Chondrocyte (in vitro differentiated cells): Measurements from ENCODE around the gene DDX54. TPM values are rescaled to one million over a fixed set of nuclear protein-coding genes. Genes with fewer than 3 reads are reported as not detected.

ENCODE experiments used
- DNase-seq: peaks from one replicate; pipeline ENCODE4 v3.0.0; 2021; ENCODE audit warnings: mixed read lengths, low spot score
- H3K27ac Mint-ChIP-seq: one replicate; pipeline ENCODE4 v1.8.0; 2021; ENCODE audit warnings: mild to moderate bottlenecking, moderate library complexity, mixed read lengths; ENCODE audit not compliant: unreplicated experiment
- H3K27me3 Mint-ChIP-seq: 2 replicates; pipeline ENCODE4 v1.8.0; 2021; ENCODE audit warnings: low read depth, mixed read lengths
- H3K36me3 Mint-ChIP-seq: 2 replicates; pipeline ENCODE4 v1.8.0; 2021; ENCODE audit warnings: low read depth, mixed read lengths
- H3K4me1 Mint-ChIP-seq: 2 replicates; pipeline ENCODE4 v1.8.0; 2021; ENCODE audit warnings: low read depth, mild to moderate bottlenecking, mixed read lengths
- H3K4me3 Mint-ChIP-seq: one replicate; pipeline ENCODE4 v1.8.0; 2021; ENCODE audit warnings: mild to moderate bottlenecking, moderate library complexity, mixed read lengths; ENCODE audit not compliant: unreplicated experiment
- H3K9me3 Mint-ChIP-seq: 2 replicates; pipeline ENCODE4 v1.8.0; 2021; ENCODE audit warnings: low read depth, mixed read lengths
- microRNA-seq: library from miRNA; unstranded; fragments of <30 nt; microRNA quantifications from one replicate; pipeline ENCODE4 v1.2.0, GENCODE V29; 2020; ENCODE audit warnings: borderline number of aligned reads
- total RNA-seq: library from RNA; stranded (reverse); gene quantifications from 3 replicates; pipeline ENCODE4 v1.2.1, GENCODE V29; 2021
- TF ChIP-seq, protein P1 (sequence below): fragments of 200-600 bp; sonication (generic); IDR thresholded peaks from 2 replicates; pipeline ENCODE4 v1.5.0; 2021; ENCODE audit warnings: antibody characterized with exemption, mild to moderate bottlenecking, moderate library complexity

DDX54 gene
- total RNA-seq, 1 donor from 2014 or later: 44.6 TPM

DNA sequence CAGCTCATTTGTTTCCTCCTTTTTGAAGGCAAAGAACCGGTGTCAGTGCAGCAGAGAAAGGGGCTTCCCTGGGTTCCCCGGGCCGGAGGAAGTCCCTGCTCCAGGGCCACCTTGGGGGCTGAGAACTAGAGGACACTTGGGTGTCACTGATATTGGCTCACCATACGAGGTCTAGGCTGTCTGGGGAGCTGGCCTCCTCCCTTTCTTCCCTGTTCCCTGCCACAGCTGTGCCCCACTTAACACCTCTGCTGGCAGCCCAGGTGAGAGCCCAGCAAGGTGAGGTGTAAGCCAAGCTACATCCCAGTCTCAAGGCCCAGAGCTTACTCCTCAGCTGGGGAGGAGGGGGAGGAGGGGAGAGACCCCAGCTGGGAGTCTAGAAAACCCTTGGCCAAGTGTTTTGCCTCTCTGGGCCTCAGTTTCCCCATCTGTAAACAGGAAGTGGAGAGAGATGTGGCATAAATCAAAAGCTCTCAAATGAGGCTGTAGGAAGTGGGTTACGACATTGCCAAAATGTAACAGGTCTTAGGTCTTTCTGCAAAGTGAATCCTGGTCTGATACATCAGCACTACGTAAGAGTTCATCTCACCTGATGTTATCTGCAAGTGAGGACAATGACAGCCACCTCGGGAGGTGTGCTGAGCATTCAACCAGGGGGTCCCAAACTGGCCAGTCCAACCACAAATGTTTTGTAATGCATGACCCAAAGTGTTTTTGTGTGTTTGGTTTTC, 75.2 kb downstream of the DDX54 start:
- no peaks in the 10 kb centered on the region for H3K4me1 Mint-ChIP-seq
- no peak for DNase-seq
- H3K9me3 Mint-ChIP-seq: no peaks in the 10 kb centered on the region
- H3K4me3 Mint-ChIP-seq: no peak overlapping the region
- no peaks in the 10 kb centered on the region for H3K36me3 Mint-ChIP-seq
- no peak overlapping the region for H3K27ac Mint-ChIP-seq
- TF ChIP-seq, protein P1, sequence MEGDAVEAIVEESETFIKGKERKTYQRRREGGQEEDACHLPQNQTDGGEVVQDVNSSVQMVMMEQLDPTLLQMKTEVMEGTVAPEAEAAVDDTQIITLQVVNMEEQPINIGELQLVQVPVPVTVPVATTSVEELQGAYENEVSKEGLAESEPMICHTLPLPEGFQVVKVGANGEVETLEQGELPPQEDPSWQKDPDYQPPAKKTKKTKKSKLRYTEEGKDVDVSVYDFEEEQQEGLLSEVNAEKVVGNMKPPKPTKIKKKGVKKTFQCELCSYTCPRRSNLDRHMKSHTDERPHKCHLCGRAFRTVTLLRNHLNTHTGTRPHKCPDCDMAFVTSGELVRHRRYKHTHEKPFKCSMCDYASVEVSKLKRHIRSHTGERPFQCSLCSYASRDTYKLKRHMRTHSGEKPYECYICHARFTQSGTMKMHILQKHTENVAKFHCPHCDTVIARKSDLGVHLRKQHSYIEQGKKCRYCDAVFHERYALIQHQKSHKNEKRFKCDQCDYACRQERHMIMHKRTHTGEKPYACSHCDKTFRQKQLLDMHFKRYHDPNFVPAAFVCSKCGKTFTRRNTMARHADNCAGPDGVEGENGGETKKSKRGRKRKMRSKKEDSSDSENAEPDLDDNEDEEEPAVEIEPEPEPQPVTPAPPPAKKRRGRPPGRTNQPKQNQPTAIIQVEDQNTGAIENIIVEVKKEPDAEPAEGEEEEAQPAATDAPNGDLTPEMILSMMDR: no peak
- H3K27me3 Mint-ChIP-seq: peaks cover 47% of the 10 kb centered on the region

GRCh38 chr12:113109360-113109759, 75.9 kb downstream of the DDX54 start:
- H3K27ac Mint-ChIP-seq: no peak overlapping the region
- H3K9me3 Mint-ChIP-seq: no peaks in the 10 kb centered on the region
- TF ChIP-seq, protein P1: no peak
- H3K27me3 Mint-ChIP-seq: peaks cover 47% of the 10 kb centered on the region
- no peaks in the 10 kb centered on the region for H3K36me3 Mint-ChIP-seq
- DNase-seq: no peak
- H3K4me1 Mint-ChIP-seq: no peaks in the 10 kb centered on the region
- H3K4me3 Mint-ChIP-seq: no peak overlapping the region

DNA sequence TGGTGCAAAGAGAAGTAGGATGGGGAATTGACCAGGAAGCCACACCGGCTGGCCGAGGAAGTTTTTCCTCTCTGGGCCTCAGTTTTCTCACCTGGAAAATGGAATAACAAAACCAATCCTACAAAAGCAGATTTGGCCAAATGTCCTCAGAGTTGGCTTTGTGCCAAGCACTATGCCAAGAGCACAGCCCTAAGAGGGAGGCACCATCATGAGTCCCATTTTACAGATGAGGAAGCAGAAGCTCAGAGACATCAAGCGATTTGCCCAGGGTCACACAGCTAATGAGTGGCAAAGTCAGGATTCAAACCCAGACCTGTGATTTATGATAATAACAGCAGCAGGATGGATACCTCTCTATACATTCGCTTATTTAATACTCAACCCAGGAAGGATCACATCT, 77.0 kb downstream of the DDX54 start:
- no peak overlapping the region for H3K27ac Mint-ChIP-seq
- no peak for DNase-seq
- TF ChIP-seq, protein P1: no peak
- H3K36me3 Mint-ChIP-seq: no peaks in the 10 kb centered on the region
- H3K9me3 Mint-ChIP-seq: no peaks in the 10 kb centered on the region
- peaks cover 50% of the 10 kb centered on the region for H3K27me3 Mint-ChIP-seq
- no peaks in the 10 kb centered on the region for H3K4me1 Mint-ChIP-seq
- H3K4me3 Mint-ChIP-seq: no peak overlapping the region

Small RNAs within 50 kb of the gene (microRNA-seq; reads per million reads assigned to microRNA genes)
- not detected for gene MIR7106

Other genes with a start within 250 kb of the DDX54 start
- 0.46 to 0.55 TPM in 2 of 3 replicates, not detected in the other for gene OAS3, start 247.0 kb downstream of the DDX54 start, total RNA-seq
- 0.07 TPM in 1 of 3 replicates, not detected in the others for gene OAS2, start 207.0 kb downstream of the DDX54 start, total RNA-seq
- not detected in 3 replicates for gene DTX1, start 128.7 kb downstream of the DDX54 start, total RNA-seq
- gene RASAL1, start 49.7 kb downstream of the DDX54 start, total RNA-seq: not detected in 3 replicates
- gene CFAP73, start 35.8 kb downstream of the DDX54 start, total RNA-seq: not detected in 3 replicates
- 15.5 to 20.2 TPM (median 16.7 TPM) in 3 replicates for gene RITA1, start 243 bp upstream of the DDX54 start, total RNA-seq
- 35.9 to 40.0 TPM (median 37.7 TPM) in 3 replicates for gene TPCN1, start 36.0 kb upstream of the DDX54 start, total RNA-seq
- gene SLC8B1, start 149.6 kb upstream of the DDX54 start, total RNA-seq: 14.5 to 21.0 TPM (median 20.9 TPM) in 3 replicates
- 91.4 to 102 TPM (median 102 TPM) in 3 replicates for gene PLBD2, start 173.1 kb upstream of the DDX54 start, total RNA-seq
- not detected in 3 replicates for gene SDS, start 218.4 kb upstream of the DDX54 start, total RNA-seq
- 8.4 to 9.4 TPM (median 8.7 TPM) in 3 replicates for gene SDSL, start 236.9 kb upstream of the DDX54 start, total RNA-seq